Measurements from ENCODE around the gene CNTNAP2. TPM values are rescaled to one million over a fixed set of nuclear protein-coding genes. Genes with fewer than 3 reads are reported as not detected.

Gene CNTNAP2
- total RNA-seq, 1 experiment from 2014 or later, result 60.0 TPM

GRCh38 chr7:148091882-148092281 is 1975.3 kb downstream of the CNTNAP2 start:
- Histone ChIP-seq H3K9me3 (ENCODE audit: low read depth, low read length, poor library complexity, severe bottlenecking) (no peaks in the 10 kb centered on the region), H3K27ac (ENCODE audit: low read depth, low read length, poor library complexity, severe bottlenecking) (no peak overlapping the region), H3K36me3 (ENCODE audit: insufficient read depth, low read length, poor library complexity, severe bottlenecking) (no peaks in the 10 kb centered on the region), H3K27me3 (replicated peaks; ENCODE audit: insufficient read depth, low read depth, low read length, poor library complexity) (no peaks in the 10 kb centered on the region), H3K4me1 (ENCODE audit: insufficient read depth, low read length, poor library complexity, severe bottlenecking) (no peaks in the 10 kb centered on the region), H3K4me3 (ENCODE audit: low read depth, low read length, poor library complexity, severe bottlenecking) (no peak overlapping the region)
- TF ChIP-seq EZH2 (IDR thresholded peaks at IDR 0.05; ENCODE audit: borderline replicate concordance, low read depth, low read length, poor library complexity, severe bottlenecking), result no peak
- TF ChIP-seq, protein P1, sequence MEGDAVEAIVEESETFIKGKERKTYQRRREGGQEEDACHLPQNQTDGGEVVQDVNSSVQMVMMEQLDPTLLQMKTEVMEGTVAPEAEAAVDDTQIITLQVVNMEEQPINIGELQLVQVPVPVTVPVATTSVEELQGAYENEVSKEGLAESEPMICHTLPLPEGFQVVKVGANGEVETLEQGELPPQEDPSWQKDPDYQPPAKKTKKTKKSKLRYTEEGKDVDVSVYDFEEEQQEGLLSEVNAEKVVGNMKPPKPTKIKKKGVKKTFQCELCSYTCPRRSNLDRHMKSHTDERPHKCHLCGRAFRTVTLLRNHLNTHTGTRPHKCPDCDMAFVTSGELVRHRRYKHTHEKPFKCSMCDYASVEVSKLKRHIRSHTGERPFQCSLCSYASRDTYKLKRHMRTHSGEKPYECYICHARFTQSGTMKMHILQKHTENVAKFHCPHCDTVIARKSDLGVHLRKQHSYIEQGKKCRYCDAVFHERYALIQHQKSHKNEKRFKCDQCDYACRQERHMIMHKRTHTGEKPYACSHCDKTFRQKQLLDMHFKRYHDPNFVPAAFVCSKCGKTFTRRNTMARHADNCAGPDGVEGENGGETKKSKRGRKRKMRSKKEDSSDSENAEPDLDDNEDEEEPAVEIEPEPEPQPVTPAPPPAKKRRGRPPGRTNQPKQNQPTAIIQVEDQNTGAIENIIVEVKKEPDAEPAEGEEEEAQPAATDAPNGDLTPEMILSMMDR (conservative IDR thresholded peaks at IDR 0.05; ENCODE audit: low read depth, low read length), result no peak
- intact Hi-C loops (cut with micrococcal nuclease; ENCODE audit: unreplicated experiment), result no loop called here
- BruUV-seq (replicated peaks), result no TSS peak
- ChIA-PET POLR2A (ENCODE audit: low non-redundant PET) (no interaction called here), CTCF (no interaction called here)
- no peak for DNase-seq (ENCODE audit: low spot score)

- no peaks in the 10 kb centered on the region for H3K9me3 ChIP-seq (ENCODE audit: low read depth, low read length, poor library complexity, severe bottlenecking)
- no peaks in the 10 kb centered on the region for H3K36me3 ChIP-seq (ENCODE audit: insufficient read depth, low read length, poor library complexity, severe bottlenecking)
- BruUV-seq (replicated peaks), result no TSS peak
- CTCF ChIA-PET, result no interaction called here
- H3K4me1 ChIP-seq (ENCODE audit: insufficient read depth, low read length, poor library complexity, severe bottlenecking), result no peaks in the 10 kb centered on the region
- H3K27ac ChIP-seq (ENCODE audit: low read depth, low read length, poor library complexity, severe bottlenecking), result no peak overlapping the region
- no peaks in the 10 kb centered on the region for H3K27me3 ChIP-seq (replicated peaks; ENCODE audit: insufficient read depth, low read depth, low read length, poor library complexity)
- POLR2A ChIA-PET (ENCODE audit: low non-redundant PET), result no interaction called here
- DNase-seq (ENCODE audit: low spot score), result no peak
- no peak overlapping the region for H3K4me3 ChIP-seq (ENCODE audit: low read depth, low read length, poor library complexity, severe bottlenecking)
- intact Hi-C loops (cut with micrococcal nuclease; ENCODE audit: unreplicated experiment), result no loop called here
- TF ChIP-seq, protein P1 (conservative IDR thresholded peaks at IDR 0.05; ENCODE audit: low read depth, low read length), result no peak
- no peak for TF ChIP-seq EZH2 (IDR thresholded peaks at IDR 0.05; ENCODE audit: borderline replicate concordance, low read depth, low read length, poor library complexity, severe bottlenecking)
These were observed 1977.0 kb downstream of the CNTNAP2 start for GRCh38 chr7:148093375-148094166.

DNA sequence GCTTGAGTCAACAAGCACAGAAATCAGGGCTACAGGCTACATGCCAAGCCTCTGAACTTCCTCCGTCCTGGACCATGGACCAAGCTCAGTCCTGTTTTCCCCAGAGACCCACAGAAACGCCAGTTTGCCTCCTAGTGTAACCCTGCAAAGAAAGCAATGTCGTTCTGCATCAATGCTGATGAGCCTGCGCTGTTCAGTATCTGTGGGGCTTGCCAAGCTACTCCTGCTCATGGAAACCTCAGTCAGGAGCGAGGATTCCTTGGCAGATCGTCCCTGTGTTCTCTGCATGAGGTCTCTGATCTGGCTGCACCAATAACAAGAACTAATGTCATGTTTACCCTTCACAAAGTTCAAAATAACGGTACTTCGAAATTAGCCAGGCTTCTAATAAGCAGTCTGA is 1978.5 kb downstream of the CNTNAP2 start:
- Histone ChIP-seq H3K36me3 (ENCODE audit: insufficient read depth, low read length, poor library complexity, severe bottlenecking) (no peaks in the 10 kb centered on the region), H3K27me3 (replicated peaks; ENCODE audit: insufficient read depth, low read depth, low read length, poor library complexity) (no peaks in the 10 kb centered on the region), H3K4me1 (ENCODE audit: insufficient read depth, low read length, poor library complexity, severe bottlenecking) (no peaks in the 10 kb centered on the region), H3K9me3 (ENCODE audit: low read depth, low read length, poor library complexity, severe bottlenecking) (no peaks in the 10 kb centered on the region), H3K4me3 (ENCODE audit: low read depth, low read length, poor library complexity, severe bottlenecking) (no peak overlapping the region), H3K27ac (ENCODE audit: low read depth, low read length, poor library complexity, severe bottlenecking) (no peak overlapping the region)
- CTCF ChIA-PET, result no interaction called here
- no peak for DNase-seq (ENCODE audit: low spot score)
- TF ChIP-seq, protein P1 (conservative IDR thresholded peaks at IDR 0.05; ENCODE audit: low read depth, low read length), result no peak
- no peak for TF ChIP-seq EZH2 (IDR thresholded peaks at IDR 0.05; ENCODE audit: borderline replicate concordance, low read depth, low read length, poor library complexity, severe bottlenecking)
- no TSS peak for BruUV-seq (replicated peaks)
- POLR2A ChIA-PET (ENCODE audit: low non-redundant PET), result no interaction called here
- intact Hi-C loops (cut with micrococcal nuclease; ENCODE audit: unreplicated experiment), result no loop called here
